Heart right ventricle (tissue), 16 donors: ENCODE results near the gene UCN2. TPM values are rescaled to one million over a fixed set of nuclear protein-coding genes. Genes with fewer than 3 reads are reported as not detected.

Experiments
- ATAC-seq, 8 donors: fragments of 200-7000 bp; cut with Tn5 transposase; one replicate each; pipeline ENCODE4 v1.9.1; 2020; ENCODE audit warnings: mild to moderate bottlenecking in 8 of 8, moderate library complexity in 8 of 8, moderate number of reproducible peaks in 1 of 8
- DNase-seq, 2 donors: peaks; one replicate each; pipeline ENCODE4 v3.0.0-alpha.2; 2020
- H3K27ac ChIP-seq, 10 donors: fragments of 200-600 bp; sonication (generic) in 2 of 10; one replicate each; pipeline versions ENCODE4 v1.5.0 to v1.8.0; 2020 to 2022; ENCODE audit warnings: mild to moderate bottlenecking in 3 of 10
- H3K27me3 ChIP-seq, 7 donors: fragments of 200-600 bp; one replicate each; pipeline ENCODE4 v1.8.0; 2021 to 2022; ENCODE audit warnings: mild to moderate bottlenecking in 2 of 7
- H3K36me3 ChIP-seq, 9 donors: fragments of 200-600 bp; sonication (generic) in 1 of 9; one replicate each; pipeline versions ENCODE4 v1.5.0 to v1.8.0; 2020 to 2022; ENCODE audit warnings: mild to moderate bottlenecking in 2 of 9
- H3K4me1 ChIP-seq, 9 donors: fragments of 200-600 bp; sonication (generic) in 1 of 9; one replicate each; pipeline versions ENCODE4 v1.5.0 to v1.8.0; 2020 to 2022; ENCODE audit warnings: mild to moderate bottlenecking in 4 of 9
- H3K4me3 ChIP-seq, 10 donors: fragments of 200-600 bp; sonication (generic) in 2 of 10; one replicate each; pipeline versions ENCODE4 v1.5.0 to v1.8.0; 2020 to 2022; ENCODE audit warnings: mild to moderate bottlenecking in 7 of 10, moderate library complexity in 2 of 10
- H3K9me3 ChIP-seq, 11 donors: fragments of 200-600 bp in 10 of 11; sonication (generic) in 2 of 11; one replicate each; pipeline versions ENCODE4 v1.5.0 to v1.8.0; 2013 to 2022; ENCODE audit warnings: mild to moderate bottlenecking in 2 of 11, control low read depth in 1 of 11, moderate library complexity in 1 of 11
- CTCF ChIP-seq, 9 donors: fragments of 200-600 bp; sonication (generic) in 2 of 9; IDR thresholded peaks; one replicate each; pipeline versions ENCODE4 v1.5.0 to v1.8.0; 2021 to 2022; ENCODE audit warnings: antibody characterized with exemption in 9 of 9, mild to moderate bottlenecking in 5 of 9, moderate library complexity in 1 of 9
- WGBS, 2 donors: extraction: QIAGEN DNeasy Blood & Tissue Kit; methylation state at CpG; one replicate each; pipeline ENCODE4 v1.1.7; 2013; ENCODE audit warnings: inconsistent platforms in 1 of 2; 5-methylcytosine and 5-hydroxymethylcytosine counted together
- intact Hi-C, 10 donors: fragments of 100-400 bp; cut with DNase I; formaldehyde crosslinking; loops; one replicate each; pipeline versions ENCODE4 v1.11.1 to v1.14.2; 2022
- polyA plus RNA-seq, 2 donors: library from polyadenylated mRNA; stranded (reverse); fragments of 200-250 nt; gene quantifications; one replicate each; pipeline ENCODE4 v1.2.3, GENCODE V29; 2013
- total RNA-seq, 10 donors: library from RNA; stranded (reverse); fragmentation: NEBNext Ultra II Directional in 3 of 10; extraction: Animal tissue kit (Norgen Biotek cat#: 25700) in 3 of 10; gene quantifications; one replicate each; pipeline versions ENCODE4 v1.2.1 to v1.2.4, GENCODE V29; 2021 to 2023
- donor health status: Arrhythmogenic right ventricular cardiomyopathy.
- donor health status: ischemic (EF 13 %, LVEDD 7.1; RV severe dilation, severe dysfunction).
- donor health status: healthy with polysubstance abuse.
- donor health status: DM: no; HTN: yes; CAD: no.
- donor health status: DM: no; HTN: no; CAD: no.
- donor health status: ischemic (EF 25% LVEDD 6.9; RV normal size, moderate dysfunction).
- donor health status: ischemic (EF 25% LVEDD 5.7; RV mildly dilated, moderate dysfunction).
- donor health status: healthy.
- donor health status: DM: yes; HTN: yes; CAD: no.
- donor health status: Ischemic cardiomyopathy.
- donor health status: ischemic (EF 35%, LVEDD 5.7; RV mildly dilated, moderate dysfunction).
- donor health status: nonischemic (EF 11% LVEDD 7.7; RV severe dilation, severe dysfunction).
- donor health status: DM: yes; HTN: yes; CAD: no.
- donor health status: PGD.
- donor health status: ischemic (EF 29% LVEDD 5.4; RV normal size, mild dysfunction).
- donor health status: nonischemic (EF 23%, LVEDD 6.1; RV moderate dilation, normal function).

UCN2 gene
- total and polyA plus RNA-seq, 12 donors: 0.06 to 0.77 (median 0.21) TPM; not detected in 6

- 76 to 81% methylated on average over 11 of the region's 11 CpGs for WGBS, 2 donors
- no peak overlapping the region for H3K27ac ChIP-seq
- H3K4me3 ChIP-seq: no peak overlapping the region
Measured at GRCh38 chr3:48565186-48565585, 1.6 kb upstream of the UCN2 start.

GRCh38 chr3:48564667-48565066 lies 1.1 kb upstream of the UCN2 start:
- peak overlapping the region in 1 of 10 donors; percentile 47 for H3K27ac ChIP-seq
- H3K9me3 ChIP-seq: no peaks in the 10 kb centered on the region
- WGBS, 2 donors: 88 to 91% methylated on average over 11 of the region's 11 CpGs
- H3K36me3 ChIP-seq: no peaks in the 10 kb centered on the region
- no peak for ATAC-seq
- no peaks in the 10 kb centered on the region for H3K27me3 ChIP-seq
- DNase-seq: no peak
- H3K4me1 ChIP-seq: peaks cover 8 to 56% (median 16%) of the 10 kb centered on the region in 9 donors
- no peak for TF ChIP-seq CTCF (IDR thresholded peaks at IDR 0.05)
- no peak overlapping the region for H3K4me3 ChIP-seq
- intact Hi-C loops: no loop called here

More at GRCh38 chr3:48565186-48565585, 1.6 kb upstream of the UCN2 start:
- no peaks in the 10 kb centered on the region for H3K36me3 ChIP-seq
- H3K9me3 ChIP-seq: no peaks in the 10 kb centered on the region
- peaks cover 5 to 52% (median 12%) of the 10 kb centered on the region in 9 donors for H3K4me1 ChIP-seq
- intact Hi-C loops: no loop called here
- no peaks in the 10 kb centered on the region for H3K27me3 ChIP-seq
- no peak for ATAC-seq
- no peak for DNase-seq
- no peak for TF ChIP-seq CTCF (IDR thresholded peaks at IDR 0.05)

- Histone ChIP-seq H3K27ac (peak overlapping the region in 1 of 10 donors; percentile 47), H3K27me3 (no peaks in the 10 kb centered on the region), H3K4me1 (peaks cover 8 to 62% (median 17%) of the 10 kb centered on the region in 9 donors), H3K4me3 (no peak overlapping the region), H3K36me3 (no peaks in the 10 kb centered on the region), H3K9me3 (no peaks in the 10 kb centered on the region)
- ATAC-seq (no peak), DNase-seq (peak in 1 of 2 donors; percentile 32)
- intact Hi-C loops: no loop called here
- TF ChIP-seq CTCF (IDR thresholded peaks at IDR 0.05): no peak
- 74 to 82% methylated on average over 10 of the region's 10 CpGs for WGBS, 2 donors
Measured at GRCh38 chr3:48564022-48564421, 441 bp upstream of the UCN2 start.

GRCh38 chr3:48562367-48563095 lies 1.1 kb downstream of the UCN2 start:
- no peak overlapping the region for H3K4me3 ChIP-seq
- DNase-seq (no peak), ATAC-seq (no peak)
- intact Hi-C loops: no loop called here
- TF ChIP-seq CTCF (IDR thresholded peaks at IDR 0.05): no peak
- H3K9me3 ChIP-seq: no peaks in the 10 kb centered on the region
- H3K36me3 ChIP-seq: no peaks in the 10 kb centered on the region
- no peaks in the 10 kb centered on the region for H3K27me3 ChIP-seq
- H3K27ac ChIP-seq: no peak overlapping the region
- WGBS, 2 donors: 91 to 92% methylated on average over 20 of the region's 20 CpGs
- peaks cover 9 to 77% (median 24%) of the 10 kb centered on the region in 9 donors for H3K4me1 ChIP-seq
